Upper lobe of left lung (tissue), 4 donors: ENCODE measurements around the gene AGO3.

Experiments used
- CTCF ChIP-seq, 6 experiments: fragments of 450-650 bp in 4 of 6; fragments of 200-600 bp in 2 of 6; sonication (generic) in 2 of 6; IDR thresholded peaks; one replicate each; pipeline ENCODE4 v1.5.1; 2016 to 2019; ENCODE audit warnings: antibody characterized with exemption in 6 of 6
- POLR2A ChIP-seq, 4 donors: fragments of 450-650 bp; IDR thresholded peaks; one replicate each; pipeline ENCODE4 v1.5.1; 2016 to 2017; ENCODE audit warnings: antibody characterized with exemption in 4 of 4, mild to moderate bottlenecking in 2 of 4

GRCh38 chr1:36031441-36031840, 100.5 kb downstream of the AGO3 start:
- TF ChIP-seq CTCF (IDR thresholded peaks at IDR 0.05) = no peak
- TF ChIP-seq POLR2A (IDR thresholded peaks at IDR 0.05) = no peak
